GM23338 (cell line): Measurements from ENCODE around the gene GALNT6.

Source experiments
- CREB1 ChIP-seq: fragments of 250-450 bp; sonication (Bioruptor Pico); IDR thresholded peaks from 2 replicates; pipeline ENCODE4 v1.5.0; 2020; ENCODE audit warnings: low read depth, mild to moderate bottlenecking, moderate library complexity
- EZH2 ChIP-seq: fragments of 200-600 bp; sonication (generic); IDR thresholded peaks from one replicate; pipeline ENCODE4 v1.8.0; 2017; ENCODE audit warnings: antibody characterized with exemption, mild to moderate bottlenecking, low read depth; ENCODE audit not compliant: unreplicated experiment
- EZH2phosphoT487 ChIP-seq: fragments of 200-600 bp; sonication (generic); IDR thresholded peaks from one replicate; pipeline ENCODE4 v1.8.1; 2018; ENCODE audit warnings: antibody characterized with exemption; ENCODE audit not compliant: unreplicated experiment
- JUNB ChIP-seq: IDR thresholded peaks from one replicate; pipeline ENCODE4 v1.6.1; 2016; ENCODE audit warnings: antibody characterized with exemption; ENCODE audit not compliant: unreplicated experiment
- POLR2AphosphoS5 ChIP-seq: IDR thresholded peaks from 2 replicates; pipeline ENCODE4 v1.6.1; 2016; ENCODE audit warnings: antibody characterized with exemption, low read depth
- STAT1 ChIP-seq: IDR thresholded peaks from one replicate; pipeline ENCODE4 v1.6.1; 2016; ENCODE audit warnings: antibody characterized with exemption; ENCODE audit not compliant: unreplicated experiment
- ZNF114 ChIP-seq: fragments of 250-450 bp; sonication (Bioruptor Pico); IDR thresholded peaks from 2 replicates; pipeline ENCODE4 v1.5.0; 2020; ENCODE audit warnings: mild to moderate bottlenecking, moderate library complexity
- ZNF331 ChIP-seq: fragments of 250-450 bp; sonication (Bioruptor Pico); IDR thresholded peaks from 2 replicates; pipeline ENCODE4 v1.5.0; 2020; ENCODE audit warnings: low read depth, mild to moderate bottlenecking, moderate library complexity
- TF ChIP-seq, protein P1 (sequence below), 2 experiments: fragments of 200-600 bp in 1 of 2; sonication (generic) in 1 of 2; conservative IDR thresholded peaks; 2 replicates each; pipeline versions ENCODE4 v1.5.1 to v1.6.1; 2016 to 2017; ENCODE audit warnings: antibody characterized with exemption in 2 of 2, low read depth in 2 of 2, mild to moderate bottlenecking in 2 of 2, moderate library complexity in 1 of 2
- TF ChIP-seq, protein P2 (sequence below): IDR thresholded peaks from one replicate; pipeline ENCODE4 v1.6.1; 2018; ENCODE audit warnings: antibody characterized with exemption; ENCODE audit not compliant: unreplicated experiment
- TF ChIP-seq, protein P3 (sequence below): IDR thresholded peaks from 2 replicates; pipeline ENCODE4 v1.6.1; 2016; ENCODE audit warnings: antibody characterized with exemption

DNA sequence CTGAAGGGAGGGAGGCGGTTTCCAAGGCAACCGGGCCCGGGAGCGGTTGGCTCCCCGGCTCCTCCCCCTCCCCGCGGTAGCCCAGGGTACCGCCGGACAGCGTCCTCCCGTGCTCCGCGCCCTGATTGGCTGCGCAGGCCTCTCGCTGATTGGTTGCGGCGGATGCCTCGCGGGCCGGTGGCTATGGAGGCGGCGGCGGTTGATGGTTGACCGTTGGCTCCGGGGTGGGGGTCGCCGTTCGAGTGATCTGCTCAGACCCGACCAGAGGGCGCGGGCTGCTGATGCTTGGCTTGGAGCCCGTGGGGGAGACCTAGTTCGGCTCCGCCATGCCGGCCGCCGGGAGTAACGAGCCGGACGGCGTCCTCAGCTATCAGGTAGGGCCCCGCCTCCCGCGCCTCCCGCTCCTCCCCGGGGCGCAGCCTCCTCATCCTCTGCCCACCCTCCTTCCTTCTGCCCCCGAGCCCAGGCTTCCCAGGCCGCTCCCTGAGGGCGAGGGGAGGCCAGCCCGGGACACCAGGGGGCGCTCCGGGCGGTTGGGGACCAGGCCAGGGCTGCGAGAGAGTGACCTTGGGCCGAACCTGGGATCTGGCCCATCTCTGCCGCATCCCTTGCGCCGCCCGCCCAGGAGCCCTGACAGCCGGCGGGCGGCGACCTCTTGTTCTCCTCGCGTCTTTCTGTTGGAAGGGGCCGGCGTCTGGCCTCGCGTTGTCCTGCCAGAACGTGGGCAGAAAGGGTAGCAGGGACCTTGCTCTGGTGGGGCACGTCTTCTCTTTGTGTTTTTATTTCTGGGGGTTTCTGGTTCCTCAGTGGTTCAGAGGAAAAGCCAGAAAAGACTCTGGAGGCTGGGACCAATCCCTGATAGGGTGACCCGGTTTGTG is 33.7 kb upstream of the GALNT6 start, which contains the start of gene SLC4A8:
- TF ChIP-seq, protein P1, sequence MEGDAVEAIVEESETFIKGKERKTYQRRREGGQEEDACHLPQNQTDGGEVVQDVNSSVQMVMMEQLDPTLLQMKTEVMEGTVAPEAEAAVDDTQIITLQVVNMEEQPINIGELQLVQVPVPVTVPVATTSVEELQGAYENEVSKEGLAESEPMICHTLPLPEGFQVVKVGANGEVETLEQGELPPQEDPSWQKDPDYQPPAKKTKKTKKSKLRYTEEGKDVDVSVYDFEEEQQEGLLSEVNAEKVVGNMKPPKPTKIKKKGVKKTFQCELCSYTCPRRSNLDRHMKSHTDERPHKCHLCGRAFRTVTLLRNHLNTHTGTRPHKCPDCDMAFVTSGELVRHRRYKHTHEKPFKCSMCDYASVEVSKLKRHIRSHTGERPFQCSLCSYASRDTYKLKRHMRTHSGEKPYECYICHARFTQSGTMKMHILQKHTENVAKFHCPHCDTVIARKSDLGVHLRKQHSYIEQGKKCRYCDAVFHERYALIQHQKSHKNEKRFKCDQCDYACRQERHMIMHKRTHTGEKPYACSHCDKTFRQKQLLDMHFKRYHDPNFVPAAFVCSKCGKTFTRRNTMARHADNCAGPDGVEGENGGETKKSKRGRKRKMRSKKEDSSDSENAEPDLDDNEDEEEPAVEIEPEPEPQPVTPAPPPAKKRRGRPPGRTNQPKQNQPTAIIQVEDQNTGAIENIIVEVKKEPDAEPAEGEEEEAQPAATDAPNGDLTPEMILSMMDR (conservative IDR thresholded peaks at IDR 0.05; ENCODE audit: low read depth in 2 of 2) = peak; percentile 76 to 94
- peak; percentile 31; the same call in 1 of the 2 replicates for TF ChIP-seq CREB1 (CRISPR knock-in tag)
- TF ChIP-seq EZH2 = no peak
- TF ChIP-seq, protein P2, sequence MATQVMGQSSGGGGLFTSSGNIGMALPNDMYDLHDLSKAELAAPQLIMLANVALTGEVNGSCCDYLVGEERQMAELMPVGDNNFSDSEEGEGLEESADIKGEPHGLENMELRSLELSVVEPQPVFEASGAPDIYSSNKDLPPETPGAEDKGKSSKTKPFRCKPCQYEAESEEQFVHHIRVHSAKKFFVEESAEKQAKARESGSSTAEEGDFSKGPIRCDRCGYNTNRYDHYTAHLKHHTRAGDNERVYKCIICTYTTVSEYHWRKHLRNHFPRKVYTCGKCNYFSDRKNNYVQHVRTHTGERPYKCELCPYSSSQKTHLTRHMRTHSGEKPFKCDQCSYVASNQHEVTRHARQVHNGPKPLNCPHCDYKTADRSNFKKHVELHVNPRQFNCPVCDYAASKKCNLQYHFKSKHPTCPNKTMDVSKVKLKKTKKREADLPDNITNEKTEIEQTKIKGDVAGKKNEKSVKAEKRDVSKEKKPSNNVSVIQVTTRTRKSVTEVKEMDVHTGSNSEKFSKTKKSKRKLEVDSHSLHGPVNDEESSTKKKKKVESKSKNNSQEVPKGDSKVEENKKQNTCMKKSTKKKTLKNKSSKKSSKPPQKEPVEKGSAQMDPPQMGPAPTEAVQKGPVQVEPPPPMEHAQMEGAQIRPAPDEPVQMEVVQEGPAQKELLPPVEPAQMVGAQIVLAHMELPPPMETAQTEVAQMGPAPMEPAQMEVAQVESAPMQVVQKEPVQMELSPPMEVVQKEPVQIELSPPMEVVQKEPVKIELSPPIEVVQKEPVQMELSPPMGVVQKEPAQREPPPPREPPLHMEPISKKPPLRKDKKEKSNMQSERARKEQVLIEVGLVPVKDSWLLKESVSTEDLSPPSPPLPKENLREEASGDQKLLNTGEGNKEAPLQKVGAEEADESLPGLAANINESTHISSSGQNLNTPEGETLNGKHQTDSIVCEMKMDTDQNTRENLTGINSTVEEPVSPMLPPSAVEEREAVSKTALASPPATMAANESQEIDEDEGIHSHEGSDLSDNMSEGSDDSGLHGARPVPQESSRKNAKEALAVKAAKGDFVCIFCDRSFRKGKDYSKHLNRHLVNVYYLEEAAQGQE = no peak
- TF ChIP-seq POLR2AphosphoS5 = peak; percentile 75
- TF ChIP-seq STAT1 = no peak
- TF ChIP-seq JUNB = no peak
- no peak for TF ChIP-seq EZH2phosphoT487
- TF ChIP-seq ZNF331 = no peak
- TF ChIP-seq ZNF114 (CRISPR knock-in tag) = no peak
- TF ChIP-seq, protein P3, sequence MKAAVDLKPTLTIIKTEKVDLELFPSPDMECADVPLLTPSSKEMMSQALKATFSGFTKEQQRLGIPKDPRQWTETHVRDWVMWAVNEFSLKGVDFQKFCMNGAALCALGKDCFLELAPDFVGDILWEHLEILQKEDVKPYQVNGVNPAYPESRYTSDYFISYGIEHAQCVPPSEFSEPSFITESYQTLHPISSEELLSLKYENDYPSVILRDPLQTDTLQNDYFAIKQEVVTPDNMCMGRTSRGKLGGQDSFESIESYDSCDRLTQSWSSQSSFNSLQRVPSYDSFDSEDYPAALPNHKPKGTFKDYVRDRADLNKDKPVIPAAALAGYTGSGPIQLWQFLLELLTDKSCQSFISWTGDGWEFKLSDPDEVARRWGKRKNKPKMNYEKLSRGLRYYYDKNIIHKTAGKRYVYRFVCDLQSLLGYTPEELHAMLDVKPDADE = no peak
